A673 (cell line): Measurements from ENCODE around the gene CBX5. TPM values are rescaled to one million over a fixed set of nuclear protein-coding genes. Genes with fewer than 3 reads are reported as not detected.
"Not testable (repeated sequence)": the region's sequence is repeated elsewhere in the genome, so short reads cannot be mapped to it uniquely, and the experiment has no call there.

ENCODE experiments used
- Bru-seq: library from RNA; stranded (reverse); fragments of 400-500 nt; gene quantifications from one replicate; lab custom pipeline; 2021; lab: Mats Ljungman, UMichigan
- BruChase-seq, 2 experiments: library from RNA; stranded (reverse); fragments of 400-500 nt; gene quantifications; one replicate each; lab custom pipeline; 2021; lab: Mats Ljungman, UMichigan
- BruUV-seq: library from RNA; stranded (reverse); fragments of 400-500 nt; replicated peaks from 2 replicates; lab custom pipeline; 2021; lab: Mats Ljungman, UMichigan
- CTCF ChIA-PET: fragments of 300-600 bp; sonication (Branson Sonifier 250); formaldehyde crosslinking; loops from one replicate; lab custom pipeline; 2022; ENCODE audit warnings: antibody characterized with exemption; lab: Charles Lee
- POLR2A ChIA-PET: fragments of 300-600 bp; sonication (Branson Sonifier 250); formaldehyde crosslinking; loops from one replicate; lab custom pipeline; 2022; ENCODE audit warnings: antibody characterized with exemption; ENCODE audit not compliant: low non-redundant PET; lab: Charles Lee
- DNase-seq: peaks from one replicate; pipeline ENCODE4 v3.0.0-alpha.2; 2015; ENCODE audit warnings: low spot score
- H3K27ac ChIP-seq: fragments of 200-600 bp; sonication (generic); 2 replicates; pipeline ENCODE4 v1.5.1; 2016; ENCODE audit warnings: mixed run types, low read depth, mild to moderate bottlenecking, mixed read lengths, antibody characterized with exemption, low read length; ENCODE audit not compliant: poor library complexity, severe bottlenecking
- H3K27me3 ChIP-seq: fragments of 200-600 bp; sonication (generic); replicated peaks from 2 replicates; pipeline ENCODE4 v1.6.1; 2017; ENCODE audit warnings: mixed run types, low read depth, mild to moderate bottlenecking, mixed read lengths, antibody characterized with exemption, low read length; ENCODE audit not compliant: insufficient read depth, poor library complexity
- H3K36me3 ChIP-seq: fragments of 200-600 bp; sonication (generic); 2 replicates; pipeline ENCODE4 v1.6.1; 2016; ENCODE audit warnings: mixed run types, mild to moderate bottlenecking, mixed read lengths, antibody characterized with exemption, low read length; ENCODE audit not compliant: insufficient read depth, poor library complexity, severe bottlenecking
- H3K4me1 ChIP-seq: fragments of 200-600 bp; sonication (generic); 2 replicates; pipeline ENCODE4 v1.6.1; 2017; ENCODE audit warnings: mixed run types, mild to moderate bottlenecking, mixed read lengths, antibody characterized with exemption, low read length; ENCODE audit not compliant: insufficient read depth, poor library complexity, severe bottlenecking
- H3K4me3 ChIP-seq: fragments of 200-600 bp; sonication (generic); 2 replicates; pipeline ENCODE4 v1.5.1; 2016; ENCODE audit warnings: low read depth, mixed run types, mild to moderate bottlenecking, mixed read lengths, low read length; ENCODE audit not compliant: poor library complexity, severe bottlenecking
- H3K9me3 ChIP-seq: fragments of 200-600 bp; sonication (generic); 2 replicates; pipeline ENCODE4 v1.6.1; 2016; ENCODE audit warnings: mixed run types, low read depth, mild to moderate bottlenecking, mixed read lengths, antibody characterized with exemption, low read length; ENCODE audit not compliant: poor library complexity, severe bottlenecking
- EZH2 ChIP-seq: fragments of 200-600 bp; sonication (generic); IDR thresholded peaks from 2 replicates; pipeline ENCODE4 v1.6.1; 2017; ENCODE audit warnings: borderline replicate concordance, low read depth, mild to moderate bottlenecking, mixed read lengths, antibody characterized with exemption, low read length; ENCODE audit not compliant: poor library complexity, severe bottlenecking
- intact Hi-C: fragments of 100-400 bp; cut with micrococcal nuclease; formaldehyde crosslinking; loops from one replicate; pipeline ENCODE4 v1.10.0; 2022; ENCODE audit not compliant: unreplicated experiment
- long read RNA-seq: library from polyadenylated mRNA; stranded (forward); transcript quantifications from one replicate; pipeline ENCODE4 v2.0.0, GENCODE V29; 2022
- total RNA-seq: library from RNA; stranded (reverse); gene quantifications from 2 replicates; pipeline ENCODE4 v1.2.3, GENCODE V29; 2021
- TF ChIP-seq, protein P1 (sequence below): fragments of 300-800, 200-600 bp; sonication (generic); conservative IDR thresholded peaks from 2 replicates; pipeline ENCODE4 v1.5.1; 2017; ENCODE audit warnings: low read depth, mild to moderate bottlenecking, antibody characterized with exemption, low read length, moderate library complexity, mixed read lengths

CBX5 gene
- total RNA-seq (235 and 254 TPM in 2 replicates), Bru-seq, nascent RNA (percentile 96 among the genes with signal in this experiment), BruChase-seq, experiment 1, labeled RNA remaining after a 2-hour chase (percentile 99 among the genes with signal in this experiment), BruChase-seq, experiment 2, labeled RNA remaining after a 6-hour chase (percentile 100 among the genes with signal in this experiment)
- long read RNA-seq, full-length matches to known transcripts, result 114 of 163 reads
- long read RNA-seq, partial matches to known transcripts, result 3 of 163 reads
- long read RNA-seq, other reads (novel, unspliced or antisense), result 46 of 163 reads

DNA sequence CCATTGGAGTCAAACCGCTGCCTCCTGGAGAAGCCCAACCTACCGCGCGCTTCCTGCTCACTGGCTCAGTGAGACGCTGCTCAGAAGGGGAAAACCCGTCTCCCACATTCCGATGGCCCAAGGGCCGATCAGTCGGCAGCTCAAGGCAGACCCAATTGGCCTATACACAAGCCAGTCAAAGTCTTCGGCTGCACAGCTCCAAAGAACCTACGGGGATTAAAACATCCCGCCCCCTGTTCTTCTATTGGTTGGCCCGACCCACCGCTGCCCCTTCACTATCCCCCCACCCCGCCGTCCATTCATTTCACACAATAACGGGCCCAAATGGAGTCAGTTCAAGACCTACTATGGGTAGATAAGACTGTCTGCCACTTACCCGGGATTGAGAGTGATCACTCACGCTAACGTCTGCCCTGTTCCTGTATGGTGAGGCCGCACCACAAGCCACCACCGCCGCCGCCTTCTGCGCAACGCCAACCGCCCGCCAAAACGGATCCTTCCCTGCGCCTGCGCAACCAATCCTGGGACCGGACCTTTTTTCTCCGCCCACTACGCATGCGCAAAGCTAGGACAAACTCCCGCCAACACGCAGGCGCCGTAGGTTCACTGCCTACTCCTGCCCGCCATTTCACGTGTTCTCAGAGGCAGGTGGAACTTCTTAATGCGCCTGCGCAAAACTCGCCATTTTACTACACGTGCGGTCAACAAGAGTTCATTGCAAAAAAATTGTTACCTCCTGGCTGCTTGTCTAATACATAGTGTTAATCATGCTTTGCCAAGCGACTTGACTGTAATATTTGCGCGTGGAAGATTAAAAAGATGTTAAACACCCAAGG lies at the start of gene CBX5:
Gene CBX5 (minus strand): TSS at position 491 of the 836 bp plus-strand sequence. CDS start 22,472 bp downstream, outside the sequence.
- TF ChIP-seq, protein P1, sequence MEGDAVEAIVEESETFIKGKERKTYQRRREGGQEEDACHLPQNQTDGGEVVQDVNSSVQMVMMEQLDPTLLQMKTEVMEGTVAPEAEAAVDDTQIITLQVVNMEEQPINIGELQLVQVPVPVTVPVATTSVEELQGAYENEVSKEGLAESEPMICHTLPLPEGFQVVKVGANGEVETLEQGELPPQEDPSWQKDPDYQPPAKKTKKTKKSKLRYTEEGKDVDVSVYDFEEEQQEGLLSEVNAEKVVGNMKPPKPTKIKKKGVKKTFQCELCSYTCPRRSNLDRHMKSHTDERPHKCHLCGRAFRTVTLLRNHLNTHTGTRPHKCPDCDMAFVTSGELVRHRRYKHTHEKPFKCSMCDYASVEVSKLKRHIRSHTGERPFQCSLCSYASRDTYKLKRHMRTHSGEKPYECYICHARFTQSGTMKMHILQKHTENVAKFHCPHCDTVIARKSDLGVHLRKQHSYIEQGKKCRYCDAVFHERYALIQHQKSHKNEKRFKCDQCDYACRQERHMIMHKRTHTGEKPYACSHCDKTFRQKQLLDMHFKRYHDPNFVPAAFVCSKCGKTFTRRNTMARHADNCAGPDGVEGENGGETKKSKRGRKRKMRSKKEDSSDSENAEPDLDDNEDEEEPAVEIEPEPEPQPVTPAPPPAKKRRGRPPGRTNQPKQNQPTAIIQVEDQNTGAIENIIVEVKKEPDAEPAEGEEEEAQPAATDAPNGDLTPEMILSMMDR, result no peak
- no peak for TF ChIP-seq EZH2
- Histone ChIP-seq H3K4me1 (peaks cover 27% of the 10 kb centered on the region), H3K36me3 (peaks cover 50% of the 10 kb centered on the region), H3K27me3 (no peaks in the 10 kb centered on the region), H3K4me3 (peak within 1 kb of the TSS; percentile 73), H3K9me3 (no peaks in the 10 kb centered on the region), H3K27ac (peak within 1 kb of the TSS; percentile 98)
- DNase-seq, result peak; percentile 99
- no TSS peak for BruUV-seq
- POLR2A ChIA-PET, result interaction anchor here (0.5 to 2.4 kb wide), 14 partner anchors 9 to 1753 kb away, joined by 3 to 19 read pairs (median 4); partner anchors contain the start of gene COPZ1
- CTCF ChIA-PET, result interaction anchor here (0.5 to 1.0 kb wide), 5 partner anchors 28 to 144 kb away, joined by 3 to 8 read pairs (median 4); partner anchors contain the start of gene COPZ1
- intact Hi-C loops, result loop anchor here (1.0 to 10.0 kb wide), 3 partner anchors 21 to 775 kb away; partner anchors contain the start of genes NPFF and TARBP2

DNA sequence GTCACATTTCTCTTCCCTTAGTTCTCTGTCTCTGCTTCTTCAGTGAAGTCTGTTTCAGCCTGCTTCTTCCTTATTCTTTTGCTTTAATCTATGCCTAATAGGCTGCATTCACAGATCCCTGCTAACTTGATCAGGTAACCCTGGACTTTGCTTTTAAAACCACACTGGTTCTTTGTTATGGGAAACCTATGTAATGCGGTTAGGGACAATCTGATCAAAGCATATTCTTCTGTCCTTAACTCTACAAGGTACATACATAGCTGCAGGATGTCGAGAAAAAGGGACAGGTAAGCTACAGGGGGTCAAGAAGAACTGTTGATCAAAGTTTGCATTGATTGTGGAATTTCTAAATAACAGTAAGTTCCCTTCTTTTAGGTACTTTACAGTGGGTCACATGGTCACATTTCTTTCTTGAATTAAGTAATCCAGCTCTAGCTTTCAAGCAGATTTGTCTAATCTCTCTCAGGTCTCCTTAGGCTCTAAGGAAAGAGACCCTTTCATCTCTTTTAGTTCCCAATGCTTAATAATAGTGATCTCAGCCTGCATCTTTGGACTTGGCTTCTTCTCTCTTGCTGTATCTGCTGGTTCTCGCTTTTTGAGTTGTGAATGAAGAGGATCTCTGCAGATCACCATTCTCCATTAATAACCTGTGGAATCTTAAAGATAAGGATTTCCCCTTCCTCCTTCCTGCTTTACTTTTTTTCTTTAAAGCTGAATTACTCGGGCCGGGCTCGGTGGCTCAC lies 48.8 kb upstream of the CBX5 start:
- H3K27ac ChIP-seq, result no peak overlapping the region
- peaks cover 6% of the 10 kb centered on the region for H3K4me1 ChIP-seq
- no TSS peak for BruUV-seq
- no peaks in the 10 kb centered on the region for H3K9me3 ChIP-seq
- ChIA-PET CTCF (interaction anchor here (1.0 kb wide), 1 partner anchor 35 kb away, joined by 3 read pairs; no protein-coding TSS in a partner anchor), POLR2A (no interaction called here)
- intact Hi-C loops, result no loop called here
- H3K27me3 ChIP-seq, result no peaks in the 10 kb centered on the region
- TF ChIP-seq EZH2, result no peak
- TF ChIP-seq, protein P1, result no peak
- DNase-seq, result no peak
- peaks cover 6% of the 10 kb centered on the region for H3K36me3 ChIP-seq
- no peak overlapping the region for H3K4me3 ChIP-seq

DNA sequence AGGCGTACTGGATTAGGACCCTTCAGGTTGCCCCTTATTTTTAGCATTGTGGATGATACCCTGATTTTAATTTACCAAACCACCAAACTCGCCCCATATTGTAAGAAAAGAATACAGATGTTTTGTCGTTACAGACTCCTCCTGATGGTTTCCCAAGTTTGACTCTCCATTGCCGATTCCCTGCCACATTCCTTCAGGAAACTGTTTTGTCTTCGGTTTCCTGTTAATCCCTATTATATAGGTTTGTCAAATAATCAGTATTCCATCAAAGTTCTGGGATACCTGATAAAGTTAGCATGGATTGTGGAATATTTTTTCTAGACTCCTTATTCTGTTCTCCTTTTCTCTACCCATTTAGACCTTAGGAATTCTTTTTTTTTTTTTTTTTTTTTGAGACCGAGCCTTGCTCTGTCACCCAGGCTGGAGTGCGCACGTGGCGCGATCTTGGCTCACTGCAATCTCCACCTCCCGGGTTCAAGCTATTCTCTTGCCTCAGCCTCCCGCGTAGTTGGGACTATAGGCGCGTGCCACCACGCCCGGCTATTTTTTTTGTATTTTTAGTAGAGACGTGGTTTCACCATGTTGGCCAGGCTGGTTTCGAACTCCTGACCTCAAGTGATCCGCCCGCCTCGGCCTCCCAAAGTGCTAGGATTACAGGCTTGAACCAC lies 45.7 kb upstream of the CBX5 start:
- DNase-seq, result peak; percentile 36
- TSS peak; percentile 88 for BruUV-seq
- H3K27ac ChIP-seq, result peak overlapping the region; percentile 83
- peak overlapping the region; percentile 79 for H3K4me3 ChIP-seq
- ChIA-PET CTCF (interaction anchor here (0.5 to 1.5 kb wide), 29 partner anchors 10 to 884 kb away, joined by 3 to 14 read pairs (median 5); partner anchors contain the start of gene HNRNPA1), POLR2A (interaction anchor here (0.6 to 0.7 kb wide), 7 partner anchors 13 to 359 kb away, joined by 4 to 7 read pairs (median 5); partner anchors contain the start of genes CBX5 and HNRNPA1)
- intact Hi-C loops, result loop anchor here (2.0 kb wide), 1 partner anchor 67 kb away; no protein-coding TSS in a partner anchor
- not testable (repeated sequence) for H3K36me3 ChIP-seq, H3K9me3 ChIP-seq, H3K4me1 ChIP-seq, H3K27me3 ChIP-seq
